ENCODE data around the gene DNAJC8. TPM values are rescaled to one million over a fixed set of nuclear protein-coding genes. Genes with fewer than 3 reads are reported as not detected.

DNAJC8 gene
- total RNA-seq, 4 donors from 2014 or later, result 68.4 to 90.3 (median 80.5) TPM

DNA sequence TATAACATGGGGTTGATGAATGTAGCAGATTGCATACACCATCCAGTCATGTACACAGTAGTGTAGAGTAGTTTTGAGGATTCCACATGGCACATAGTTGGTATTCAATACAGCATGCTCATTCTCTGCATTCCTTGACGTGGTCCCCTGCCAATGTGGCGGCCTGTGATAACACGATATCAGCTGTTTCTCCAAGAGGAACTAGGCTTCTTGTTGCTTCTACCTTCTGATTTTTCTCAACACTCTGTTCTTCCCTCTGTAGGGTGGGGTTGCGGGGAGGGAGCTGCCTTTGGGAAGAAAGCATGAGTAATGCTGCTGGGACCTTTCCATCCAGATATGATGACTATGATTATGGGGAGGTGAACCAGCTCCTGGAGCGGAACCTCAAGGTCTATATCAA is 45.9 kb upstream of the DNAJC8 start:
- ATAC-seq, result no peak
- Histone ChIP-seq H3K4me1 (no peaks in the 10 kb centered on the region), H3K4me3 (no peak overlapping the region), H3K36me3 (peaks cover 0 to 93% of the 10 kb centered on the region in 2 donors), H3K27ac (no peak overlapping the region), H3K9me3 (no peaks in the 10 kb centered on the region), H3K27me3 (no peaks in the 10 kb centered on the region)
- 89 to 100% methylated on average over 1 to 3 of the region's 5 CpGs for WGBS, 2 donors (ENCODE audit: low coverage in 1 of 2)
- TF ChIP-seq, protein P1, sequence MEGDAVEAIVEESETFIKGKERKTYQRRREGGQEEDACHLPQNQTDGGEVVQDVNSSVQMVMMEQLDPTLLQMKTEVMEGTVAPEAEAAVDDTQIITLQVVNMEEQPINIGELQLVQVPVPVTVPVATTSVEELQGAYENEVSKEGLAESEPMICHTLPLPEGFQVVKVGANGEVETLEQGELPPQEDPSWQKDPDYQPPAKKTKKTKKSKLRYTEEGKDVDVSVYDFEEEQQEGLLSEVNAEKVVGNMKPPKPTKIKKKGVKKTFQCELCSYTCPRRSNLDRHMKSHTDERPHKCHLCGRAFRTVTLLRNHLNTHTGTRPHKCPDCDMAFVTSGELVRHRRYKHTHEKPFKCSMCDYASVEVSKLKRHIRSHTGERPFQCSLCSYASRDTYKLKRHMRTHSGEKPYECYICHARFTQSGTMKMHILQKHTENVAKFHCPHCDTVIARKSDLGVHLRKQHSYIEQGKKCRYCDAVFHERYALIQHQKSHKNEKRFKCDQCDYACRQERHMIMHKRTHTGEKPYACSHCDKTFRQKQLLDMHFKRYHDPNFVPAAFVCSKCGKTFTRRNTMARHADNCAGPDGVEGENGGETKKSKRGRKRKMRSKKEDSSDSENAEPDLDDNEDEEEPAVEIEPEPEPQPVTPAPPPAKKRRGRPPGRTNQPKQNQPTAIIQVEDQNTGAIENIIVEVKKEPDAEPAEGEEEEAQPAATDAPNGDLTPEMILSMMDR (IDR thresholded peaks at IDR 0.05), result no peak
- no peak for TF ChIP-seq POLR2A (IDR thresholded peaks at IDR 0.05)
- TF ChIP-seq EP300 (IDR thresholded peaks at IDR 0.05), result no peak
- TF ChIP-seq POLR2AphosphoS5 (IDR thresholded peaks at IDR 0.05), result no peak

DNA sequence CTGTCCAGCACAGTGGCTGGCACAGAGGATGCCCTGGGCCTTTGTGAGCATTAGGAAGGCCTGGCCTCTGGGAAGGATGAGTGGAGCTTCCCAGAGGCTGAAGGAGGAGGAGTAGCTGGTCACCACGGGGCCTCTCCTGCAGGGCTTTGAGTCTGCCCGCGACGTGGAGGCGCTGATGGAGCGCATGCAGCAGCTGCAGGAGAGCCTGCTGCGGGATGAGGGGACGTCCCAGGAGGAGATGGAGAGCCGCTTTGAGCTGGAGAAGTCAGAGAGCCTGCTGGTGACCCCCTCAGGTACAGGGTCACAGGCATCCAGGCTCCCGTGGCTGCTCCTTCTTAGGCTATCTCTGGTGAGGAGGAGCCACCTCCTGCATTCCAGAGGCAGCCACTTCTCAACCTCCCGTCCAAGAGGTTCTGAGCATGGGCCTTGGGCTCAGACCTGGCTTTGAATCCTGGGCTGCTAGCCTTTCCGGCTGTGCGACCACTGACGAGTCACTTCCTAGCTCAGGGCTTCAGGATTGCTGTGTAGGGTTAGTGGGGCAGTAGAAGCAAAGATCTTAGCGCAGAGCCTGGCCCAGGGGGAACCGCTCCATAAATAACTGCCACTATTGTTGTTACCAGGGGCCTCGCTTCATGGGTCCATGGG is 40.5 kb upstream of the DNAJC8 start:
- WGBS, 2 donors (ENCODE audit: low coverage in 1 of 2), result 80% methylated on average over 11 of the region's 17 CpGs; no CpG with 5 or more reads in 1 of the 2 donors
- Histone ChIP-seq H3K4me1 (no peaks in the 10 kb centered on the region), H3K4me3 (no peak overlapping the region), H3K27ac (no peak overlapping the region), H3K36me3 (peaks cover 0 to 82% of the 10 kb centered on the region in 2 donors), H3K27me3 (no peaks in the 10 kb centered on the region), H3K9me3 (no peaks in the 10 kb centered on the region)
- ATAC-seq, result no peak
- TF ChIP-seq POLR2AphosphoS5 (IDR thresholded peaks at IDR 0.05) (no peak), POLR2A (IDR thresholded peaks at IDR 0.05) (no peak), EP300 (IDR thresholded peaks at IDR 0.05) (no peak)
- TF ChIP-seq, protein P1 (IDR thresholded peaks at IDR 0.05), result no peak

GRCh38 chr1:28272215-28272852 is 39.5 kb upstream of the DNAJC8 start:
- Histone ChIP-seq H3K27ac (no peak overlapping the region), H3K4me3 (no peak overlapping the region), H3K27me3 (no peaks in the 10 kb centered on the region), H3K36me3 (peaks cover 0 to 72% of the 10 kb centered on the region in 2 donors), H3K4me1 (peaks cover 0 to 5% (median 0%) of the 10 kb centered on the region in 3 donors), H3K9me3 (no peaks in the 10 kb centered on the region)
- no peak for ATAC-seq
- no peak for TF ChIP-seq EP300 (IDR thresholded peaks at IDR 0.05)
- no peak for TF ChIP-seq POLR2AphosphoS5 (IDR thresholded peaks at IDR 0.05)
- WGBS, 2 donors (ENCODE audit: low coverage in 1 of 2), result 81% methylated on average over 3 of the region's 20 CpGs; no CpG with 5 or more reads in 1 of the 2 donors

DNA sequence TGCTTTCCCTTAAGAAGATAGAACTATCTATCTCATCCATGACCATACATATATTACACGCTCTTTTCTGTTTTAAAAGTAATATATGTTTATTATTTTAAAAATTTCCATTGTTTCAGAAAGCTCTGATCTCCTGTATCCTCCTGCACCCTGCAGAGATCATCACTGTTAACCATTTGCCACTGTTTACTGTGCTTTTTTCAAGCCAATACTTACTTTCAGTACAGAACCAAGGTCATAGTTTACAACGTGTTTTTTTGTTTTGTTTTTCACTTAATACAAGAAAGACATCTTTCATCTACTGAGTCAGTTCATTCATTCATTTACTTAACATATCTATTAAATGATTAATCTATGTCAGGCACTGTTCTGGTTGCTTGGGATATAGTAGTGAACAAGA is 36.7 kb upstream of the DNAJC8 start:
- 50 to 70% methylated on average over 2 of the region's 2 CpGs for WGBS, 2 donors (ENCODE audit: low coverage in 1 of 2)
- TF ChIP-seq POLR2A (IDR thresholded peaks at IDR 0.05), result no peak
- TF ChIP-seq POLR2AphosphoS5 (IDR thresholded peaks at IDR 0.05), result no peak
- TF ChIP-seq EP300 (IDR thresholded peaks at IDR 0.05), result no peak
- TF ChIP-seq, protein P1 (IDR thresholded peaks at IDR 0.05), result no peak
- ATAC-seq, result no peak
- Histone ChIP-seq H3K27ac (no peak overlapping the region), H3K9me3 (no peaks in the 10 kb centered on the region), H3K36me3 (peaks cover 0 to 44% of the 10 kb centered on the region in 2 donors), H3K4me1 (peaks cover 0 to 25% (median 5%) of the 10 kb centered on the region in 3 donors), H3K27me3 (no peaks in the 10 kb centered on the region), H3K4me3 (no peak overlapping the region)

DNA sequence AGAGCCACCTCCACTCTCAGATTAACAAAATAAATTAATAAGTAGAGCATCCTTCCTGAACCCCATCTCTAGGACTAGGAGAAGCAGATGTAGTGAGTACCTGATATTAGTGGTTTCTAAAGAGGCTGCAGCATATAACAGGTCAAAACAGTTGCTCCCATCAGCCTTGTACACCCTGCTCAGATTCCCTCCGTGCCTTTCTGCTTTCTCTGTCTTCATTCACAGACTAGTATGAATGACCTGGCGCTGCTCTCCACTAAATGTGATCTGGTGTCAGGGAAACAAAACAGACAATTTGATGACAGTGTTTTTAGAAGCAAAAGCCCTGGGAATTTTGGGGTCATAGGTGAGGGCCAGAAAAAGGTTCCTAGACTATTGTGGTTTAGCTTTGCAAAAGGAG is 34.8 kb upstream of the DNAJC8 start:
- 50 to 69% methylated on average over 1 to 2 of the region's 2 CpGs for WGBS, 2 donors (ENCODE audit: low coverage in 1 of 2)
- H3K4me1 ChIP-seq, result peaks cover 0 to 33% (median 5%) of the 10 kb centered on the region in 3 donors
- ATAC-seq, result no peak

More for the DNA sequence above, 34.8 kb upstream of the DNAJC8 start:
- no peak overlapping the region for H3K27ac ChIP-seq
- H3K9me3 ChIP-seq, result no peaks in the 10 kb centered on the region
- H3K36me3 ChIP-seq, result peaks cover 0 to 25% of the 10 kb centered on the region in 2 donors
- TF ChIP-seq POLR2A (IDR thresholded peaks at IDR 0.05) (no peak), POLR2AphosphoS5 (IDR thresholded peaks at IDR 0.05) (no peak), EP300 (IDR thresholded peaks at IDR 0.05) (no peak)
- TF ChIP-seq, protein P1 (IDR thresholded peaks at IDR 0.05), result no peak
- H3K27me3 ChIP-seq, result no peaks in the 10 kb centered on the region
- H3K4me3 ChIP-seq, result no peak overlapping the region
